Left lung (tissue), 10 donors: Measurements from ENCODE around the gene ING3. TPM values are rescaled to one million over a fixed set of nuclear protein-coding genes. Genes with fewer than 3 reads are reported as not detected.
A peak's percentile ranks its signal among the peaks of the same experiment; 100 is the strongest.

Experiments
- ATAC-seq: fragments of 200-7000 bp; cut with Tn5 transposase; one replicate; pipeline ENCODE4 v1.9.1; 2020; ENCODE audit warnings: moderate library complexity
- DNase-seq, 4 donors: peaks; one replicate each; pipeline ENCODE4 v3.0.0-alpha.2; 2013 to 2020
- H3K27ac ChIP-seq, 2 donors: fragments of 200-600 bp; sonication (generic) in 1 of 2; one replicate each; pipeline versions ENCODE4 v1.5.0 to v1.8.0; 2020 to 2021
- H3K27me3 ChIP-seq, 2 donors: fragments of 200-600 bp; sonication (generic) in 1 of 2; one replicate each; pipeline versions ENCODE4 v1.5.0 to v1.8.0; 2020 to 2021
- H3K36me3 ChIP-seq, 2 donors: fragments of 200-600 bp; sonication (generic) in 1 of 2; one replicate each; pipeline versions ENCODE4 v1.5.0 to v1.8.0; 2020 to 2021
- H3K4me1 ChIP-seq, 2 donors: fragments of 200-600 bp; one replicate each; pipeline ENCODE4 v1.8.0; 2021
- H3K4me3 ChIP-seq, 2 donors: fragments of 200-600 bp; sonication (generic) in 1 of 2; one replicate each; pipeline versions ENCODE4 v1.5.0 to v1.8.0; 2020 to 2021; ENCODE audit warnings: mild to moderate bottlenecking in 1 of 2
- H3K9me3 ChIP-seq, 2 donors: fragments of 200-600 bp; sonication (generic) in 1 of 2; one replicate each; pipeline versions ENCODE4 v1.5.0 to v1.8.0; 2020 to 2021
- CTCF ChIP-seq, 2 donors: fragments of 200-600 bp; sonication (generic) in 1 of 2; IDR thresholded peaks; one replicate each; pipeline versions ENCODE4 v1.5.0 to v1.8.0; 2021; ENCODE audit warnings: antibody characterized with exemption in 2 of 2
- intact Hi-C, 2 donors: fragments of 100-400 bp; cut with DNase I; formaldehyde crosslinking; loops; one replicate each; pipeline versions ENCODE4 v1.11.2 to v1.14.2; 2022
- polyA plus RNA-seq, 6 donors: library from polyadenylated mRNA; unstranded; fragments of 120-200 nt; gene quantifications; one replicate each; pipeline ENCODE4 v1.2.1, GENCODE V29; 2013; ENCODE audit not compliant: insufficient read length in 6 of 6
- total RNA-seq, 2 donors: library from RNA; stranded (reverse); fragmentation: NEBNext Ultra II Directional; extraction: Animal tissue kit (Norgen Biotek cat#: 25700); gene quantifications; one replicate each; pipeline ENCODE4 v1.2.1, GENCODE V29; 2021
- donor health status: DM: no; HTN: yes; CAD: no.
- donor health status: DM: no; HTN: no; CAD: no.

ING3 gene
- total and polyA plus RNA-seq, 8 donors = 13.1 to 40.6 (median 34.5) TPM

- Histone ChIP-seq H3K27ac (no peak overlapping the region), H3K36me3 (no peaks in the 10 kb centered on the region), H3K4me3 (no peak overlapping the region), H3K4me1 (no peaks in the 10 kb centered on the region), H3K27me3 (no peaks in the 10 kb centered on the region), H3K9me3 (no peaks in the 10 kb centered on the region)
- no peak for TF ChIP-seq CTCF (IDR thresholded peaks at IDR 0.05)
- ATAC-seq = no peak
- DNase-seq = no peak
- intact Hi-C loops = no loop called here
Measured at GRCh38 chr7:120939345-120939744, 11.2 kb upstream of the ING3 start.

GRCh38 chr7:120941064-120941463 lies 9.5 kb upstream of the ING3 start:
- intact Hi-C loops = loop anchor here in 1 of 2 donors (10.0 kb wide), 1 partner anchor 146 kb away; no protein-coding TSS in a partner anchor
- Histone ChIP-seq H3K4me1 (no peaks in the 10 kb centered on the region), H3K36me3 (no peaks in the 10 kb centered on the region), H3K9me3 (no peaks in the 10 kb centered on the region), H3K27me3 (no peaks in the 10 kb centered on the region), H3K27ac (no peak overlapping the region), H3K4me3 (no peak overlapping the region)
- DNase-seq (no peak), ATAC-seq (peak; percentile 76)
- peak in 1 of 2 donors; percentile 22 for TF ChIP-seq CTCF (IDR thresholded peaks at IDR 0.05)

GRCh38 chr7:120941856-120942255 lies 8.7 kb upstream of the ING3 start:
- no peak for TF ChIP-seq CTCF (IDR thresholded peaks at IDR 0.05)
- Histone ChIP-seq H3K27me3 (no peaks in the 10 kb centered on the region), H3K4me3 (no peak overlapping the region), H3K36me3 (no peaks in the 10 kb centered on the region), H3K27ac (no peak overlapping the region), H3K9me3 (no peaks in the 10 kb centered on the region), H3K4me1 (no peaks in the 10 kb centered on the region)
- DNase-seq = no peak
- intact Hi-C loops = loop anchor here in 1 of 2 donors (10.0 kb wide), 1 partner anchor 147 kb away; no protein-coding TSS in a partner anchor
- ATAC-seq = no peak

- Histone ChIP-seq H3K4me3 (no peak overlapping the region), H3K9me3 (no peaks in the 10 kb centered on the region), H3K27me3 (no peaks in the 10 kb centered on the region), H3K27ac (no peak overlapping the region), H3K4me1 (no peaks in the 10 kb centered on the region), H3K36me3 (no peaks in the 10 kb centered on the region)
- no peak for DNase-seq
- no peak for TF ChIP-seq CTCF (IDR thresholded peaks at IDR 0.05)
- ATAC-seq = no peak
- intact Hi-C loops = loop anchor here in 1 of 2 donors (10.0 kb wide), 1 partner anchor 148 kb away; no protein-coding TSS in a partner anchor
Measured at GRCh38 chr7:120942861-120943260, 7.7 kb upstream of the ING3 start.

GRCh38 chr7:120944826-120945562 lies 5.6 kb upstream of the ING3 start:
- Histone ChIP-seq H3K27ac (no peak overlapping the region), H3K9me3 (no peaks in the 10 kb centered on the region), H3K4me3 (no peak overlapping the region), H3K27me3 (no peaks in the 10 kb centered on the region), H3K4me1 (peaks cover 0 to 7% of the 10 kb centered on the region in 2 donors), H3K36me3 (no peaks in the 10 kb centered on the region)
- DNase-seq (no peak), ATAC-seq (no peak)
- intact Hi-C loops = loop anchor here in 1 of 2 donors (10.0 kb wide), 1 partner anchor 150 kb away; no protein-coding TSS in a partner anchor
- TF ChIP-seq CTCF (IDR thresholded peaks at IDR 0.05) = no peak
